GM12878 (cell line): Measurements from ENCODE around the gene NIPSNAP3A. TPM values are rescaled to one million over a fixed set of nuclear protein-coding genes. Genes with fewer than 3 reads are reported as not detected.

Experiments
- ATAC-seq: fragments of 200-7000 bp; cut with Tn5 transposase; 3 replicates; pipeline ENCODE4 v1.9.1; 2020; ENCODE audit warnings: mild to moderate bottlenecking, moderate library complexity
- BruUV-seq: library from RNA; stranded (reverse); fragments of 400-500 nt; replicated peaks from 2 replicates; lab custom pipeline; 2021; lab: Mats Ljungman, UMichigan
- CTCF ChIA-PET: fragments of 300-600 bp; sonication (Branson Sonifier 250); formaldehyde crosslinking; extraction: SDS; loops from one replicate; lab custom pipeline; 2021; ENCODE audit warnings: inconsistent platforms; lab: Yijun Ruan, JAX
- POLR2A ChIA-PET: fragments of 350-600 bp; formaldehyde crosslinking; extraction: SDS; loops from one replicate; lab custom pipeline; 2021; ENCODE audit warnings: inconsistent platforms; lab: Charles Lee
- RAD21 ChIA-PET: fragments of 300-600 bp; sonication (Branson Sonifier 250); formaldehyde crosslinking; loops from one replicate; lab custom pipeline; 2023; ENCODE audit warnings: antibody characterized with exemption; ENCODE audit not compliant: unreplicated experiment; lab: Charles Lee
- SMC1A ChIA-PET: fragments of 300-600 bp; sonication (Branson Sonifier 250); formaldehyde crosslinking; loops from one replicate; lab custom pipeline; 2023; ENCODE audit not compliant: unreplicated experiment, uncharacterized antibody; lab: Charles Lee
- DNase-seq: peaks from one replicate; pipeline ENCODE4 v3.0.0-alpha.2; 2011; ENCODE audit warnings: low read depth, low spot score
- FAIRE-seq: peaks from 3 replicates; lab custom pipeline; 2011; peaks lifted over from hg19 to GRCh38; lab: Jason Lieb, UNC
- H2AFZ ChIP-seq: 2 replicates; pipeline ENCODE4 v1.6.0; 2011; ENCODE audit warnings: low read depth, low read length, control low read depth; ENCODE audit not compliant: control insufficient read depth
- H3K27ac ChIP-seq: 2 replicates; pipeline ENCODE4 v1.5.1; 2011; ENCODE audit warnings: control low read depth; ENCODE audit not compliant: control insufficient read depth, insufficient read depth
- H3K27me3 ChIP-seq, 2 experiments: replicated peaks in 1 of 2; 2 replicates each; pipeline versions ENCODE4 v1.6.0 to v1.6.1; 2011; ENCODE audit warnings: low read length in 1 of 2; ENCODE audit not compliant: control insufficient read depth in 2 of 2, insufficient read depth in 2 of 2
- H3K36me3 ChIP-seq, 2 experiments: 2 replicates each; pipeline ENCODE4 v1.5.1; 2011; ENCODE audit warnings: low read length in 1 of 2; ENCODE audit not compliant: control insufficient read depth in 2 of 2, insufficient read depth in 2 of 2
- H3K4me1 ChIP-seq: 2 replicates; pipeline ENCODE4 v1.6.1; 2011; ENCODE audit warnings: mild to moderate bottlenecking, low read length, moderate library complexity, mixed read lengths; ENCODE audit not compliant: control insufficient read depth, insufficient read depth
- H3K4me2 ChIP-seq: 2 replicates; pipeline ENCODE4 v1.6.0; 2011; ENCODE audit warnings: control low read depth; ENCODE audit not compliant: control insufficient read depth, insufficient read depth
- H3K4me3 ChIP-seq: fragments of 200-600 bp; sonication (generic); 2 replicates; pipeline ENCODE4 v1.5.1; 2016
- H3K79me2 ChIP-seq: 2 replicates; pipeline ENCODE4 v1.6.0; 2011; ENCODE audit warnings: low read length; ENCODE audit not compliant: control insufficient read depth, insufficient read depth
- H3K9ac ChIP-seq: 2 replicates; pipeline ENCODE4 v1.8.0; 2011; ENCODE audit warnings: low read length, control low read depth, mixed read lengths; ENCODE audit not compliant: control insufficient read depth, insufficient read depth
- H3K9me3 ChIP-seq: replicated peaks from 3 replicates; pipeline ENCODE4 v1.5.1; 2011; ENCODE audit warnings: mild to moderate bottlenecking, low read length; ENCODE audit not compliant: control insufficient read depth, insufficient read depth
- H4K20me1 ChIP-seq: 2 replicates; pipeline ENCODE4 v1.6.0; 2011; ENCODE audit not compliant: control insufficient read depth, insufficient read depth
- EED ChIP-seq: sonication (generic); IDR thresholded peaks from 2 replicates; pipeline ENCODE4 v1.6.1; 2016; ENCODE audit warnings: antibody characterized with exemption, low read depth
- HSF1 ChIP-seq: fragments of 150-350 bp; IDR thresholded peaks from 2 replicates; pipeline ENCODE4 v1.6.1; 2014; ENCODE audit warnings: mild to moderate bottlenecking, low read depth, low read length
- IKZF2 ChIP-seq, 2 experiments: fragments of 450-650 bp; IDR thresholded peaks; 2 replicates each; pipeline ENCODE4 v1.6.1; 2017; ENCODE audit warnings: mild to moderate bottlenecking in 2 of 2, moderate library complexity in 2 of 2
- POLR2AphosphoS5 ChIP-seq: IDR thresholded peaks from 2 replicates; pipeline ENCODE4 v1.6.1; 2011; ENCODE audit warnings: mild to moderate bottlenecking, low read length, inconsistent platforms
- SUZ12 ChIP-seq: fragments of 200-600 bp; sonication (generic); IDR thresholded peaks from one replicate; pipeline ENCODE4 v1.6.1; 2018; ENCODE audit warnings: antibody characterized with exemption, mild to moderate bottlenecking; ENCODE audit not compliant: unreplicated experiment
- WGBS: methylation state at CpG from one replicate; pipeline ENCODE4 v1.1.6; 2016; ENCODE audit warnings: low lambda C conversion rate; ENCODE audit not compliant: insufficient replicate concordance, insufficient coverage; ENCODE audit errors: missing lambda C conversion rate; 5-methylcytosine and 5-hydroxymethylcytosine counted together
- in situ Hi-C: fragments of 300-500 bp; cut with MboI; formaldehyde crosslinking; loops from 9 replicates; pipeline ENCODE4 v1.14.3; 2018; ENCODE audit warnings: mixed read lengths
- intact Hi-C: fragments of 100-400 bp; cut with micrococcal nuclease; formaldehyde crosslinking; loops from one replicate; pipeline ENCODE4 v1.14.2; 2022; ENCODE audit not compliant: unreplicated experiment
- polyA plus RNA-seq, 11 experiments: library from polyadenylated mRNA; depleted of rRNA in 4 of 11; unstranded in 6 of 11; stranded (reverse) in 5 of 11; fragments of >200 nt; fragmentation: Nextera tagmentation in 4 of 11; fragmentation: Illumina TruSeq in 1 of 11; extraction: Ambion mirVana in 4 of 11; extraction: Trizol in 1 of 11; gene quantifications; 1 replicate in 1 of 11; 2 replicates in 10 of 11; pipeline versions ENCODE4 v1.2.1 to v1.2.3, GENCODE V29; 2011 to 2016; ENCODE audit warnings: inconsistent platforms in 2 of 11, missing spikeins in 2 of 11, low read depth in 1 of 11
- total RNA-seq, 4 experiments: library from RNA; depleted of rRNA in 3 of 4; stranded (reverse); fragments of >200 nt in 3 of 4; fragmentation: Illumina TruSeq in 1 of 4; extraction: Trizol in 1 of 4; gene quantifications; 2 replicates each; pipeline versions ENCODE4 v1.2.1 to v1.2.3, GENCODE V29; 2013 to 2021
- TF ChIP-seq, protein P1 (sequence below): fragments of 450-650 bp; IDR thresholded peaks from 2 replicates; pipeline ENCODE4 v1.6.1; 2016; ENCODE audit warnings: mild to moderate bottlenecking

The NIPSNAP3A gene
- total and polyA plus RNA-seq, 10 of the 15 experiments (the other 5 are each of a cell fraction or from before 2014, with no cell fraction given): 19.1 to 87.2 (median 34.0) TPM

DNA sequence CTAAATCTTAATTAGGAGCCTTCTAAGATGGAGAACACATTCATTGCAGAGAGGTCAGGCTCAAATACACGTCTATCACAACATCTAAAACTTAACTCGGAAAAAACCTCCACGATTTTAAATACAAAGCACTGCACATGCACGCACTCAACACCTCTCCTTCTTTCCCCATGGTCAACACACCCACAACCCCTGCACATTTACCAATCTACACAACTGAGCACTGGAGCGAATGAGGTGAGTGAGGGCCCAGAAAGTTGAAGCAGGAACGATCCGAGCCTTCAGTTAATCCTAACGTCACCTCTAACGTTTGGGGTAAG is 278 bp upstream of the NIPSNAP3A start (continued):
- TF ChIP-seq, protein P1, sequence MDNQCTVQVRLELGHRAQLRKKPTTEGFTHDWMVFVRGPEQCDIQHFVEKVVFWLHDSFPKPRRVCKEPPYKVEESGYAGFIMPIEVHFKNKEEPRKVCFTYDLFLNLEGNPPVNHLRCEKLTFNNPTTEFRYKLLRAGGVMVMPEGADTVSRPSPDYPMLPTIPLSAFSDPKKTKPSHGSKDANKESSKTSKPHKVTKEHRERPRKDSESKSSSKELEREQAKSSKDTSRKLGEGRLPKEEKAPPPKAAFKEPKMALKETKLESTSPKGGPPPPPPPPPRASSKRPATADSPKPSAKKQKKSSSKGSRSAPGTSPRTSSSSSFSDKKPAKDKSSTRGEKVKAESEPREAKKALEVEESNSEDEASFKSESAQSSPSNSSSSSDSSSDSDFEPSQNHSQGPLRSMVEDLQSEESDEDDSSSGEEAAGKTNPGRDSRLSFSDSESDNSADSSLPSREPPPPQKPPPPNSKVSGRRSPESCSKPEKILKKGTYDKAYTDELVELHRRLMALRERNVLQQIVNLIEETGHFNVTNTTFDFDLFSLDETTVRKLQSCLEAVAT: peak; percentile 21; the same call in 1 of the 2 replicates
- TF ChIP-seq SUZ12: no peak
- no peak for TF ChIP-seq HSF1
- no peak for TF ChIP-seq EED
- TF ChIP-seq, all 136 proteins: peak for 8

GRCh38 chr9:104748359-104749031 is 1.0 kb downstream of the NIPSNAP3A start:
- intact Hi-C loops: loop anchor here (2.0 to 10.0 kb wide), 5 partner anchors 16 to 656 kb away; partner anchors contain the start of genes NIPSNAP3B, OR13C2 and SMC2

More at GRCh38 chr9:104748359-104749031, 1.0 kb downstream of the NIPSNAP3A start:
- peak overlapping the region; percentile 86 for H3K4me3 ChIP-seq
- H3K27me3 ChIP-seq: no peaks in the 10 kb centered on the region
- H3K9me3 ChIP-seq: no peaks in the 10 kb centered on the region
- peak overlapping the region; percentile 78 for H3K4me2 ChIP-seq
- no peaks in the 10 kb centered on the region for H4K20me1 ChIP-seq
- ATAC-seq (peak; percentile 2; the same call in 2 of the 3 replicates), DNase-seq (no peak), FAIRE-seq (no peak)
- WGBS: 4% methylated on average over 19 of the region's 19 CpGs
- peaks cover 14% of the 10 kb centered on the region for H3K79me2 ChIP-seq
- ChIA-PET CTCF (interaction anchor here (0.6 to 4.4 kb wide), 9 partner anchors 8 to 315 kb away, joined by 3 to 35 read pairs (median 7); partner anchors contain the start of gene NIPSNAP3B), SMC1A (interaction anchor here (0.6 to 4.8 kb wide), 12 partner anchors 10 to 655 kb away, joined by 3 to 35 read pairs (median 4); partner anchors contain the start of genes NIPSNAP3B and SMC2), RAD21 (interaction anchor here (0.8 to 3.5 kb wide), 7 partner anchors 14 to 655 kb away, joined by 3 to 30 read pairs (median 11); partner anchors contain the start of gene NIPSNAP3B), POLR2A (interaction anchor here (1.0 to 3.1 kb wide), 8 partner anchors 13 to 655 kb away, joined by 3 to 15 read pairs (median 8); no protein-coding TSS in a partner anchor)
- H2AFZ ChIP-seq: peak overlapping the region; percentile 86
- H3K4me1 ChIP-seq: peaks cover 12% of the 10 kb centered on the region; the same call in 1 of the 2 replicates
- BruUV-seq: no TSS peak
- TF ChIP-seq POLR2AphosphoS5 (peak; percentile 10; the same call in 1 of the 2 replicates), IKZF2 (IDR thresholded peaks at IDR 0.05) (no peak)
- TF ChIP-seq, protein P1: 0 out of 2 replicates have a peak, but pooled peaks have one; percentile 18
- peak overlapping the region; percentile 85 for H3K9ac ChIP-seq
- peak overlapping the region; percentile 82 for H3K27ac ChIP-seq
- in situ Hi-C loops: no loop called here
- no peaks in the 10 kb centered on the region for H3K36me3 ChIP-seq
